ENCODE data around the gene SLC27A4.
A peak's percentile ranks its signal among the peaks of the same experiment; 100 is the strongest.
"Not testable (repeated sequence)": the region's sequence is repeated elsewhere in the genome, so short reads cannot be mapped to it uniquely, and the experiment has no call there.

The SLC27A4 gene

GRCh38 chr9:128324401-128324800 lies 15.9 kb upstream of the SLC27A4 start:
- DNase-seq (ENCODE audit: low spot score) = no peak

- no peak for DNase-seq (ENCODE audit: low spot score)
Observed at GRCh38 chr9:128325629-128326028, 14.7 kb upstream of the SLC27A4 start.

- DNase-seq (ENCODE audit: low spot score) = no peak
Observed at GRCh38 chr9:128333451-128333869, 6.9 kb upstream of the SLC27A4 start.

GRCh38 chr9:128335161-128335560 lies 5.2 kb upstream of the SLC27A4 start:
- no peak for DNase-seq (ENCODE audit: low spot score)

- no peak for DNase-seq (ENCODE audit: low spot score)
Observed at GRCh38 chr9:128335914-128336313, 4.4 kb upstream of the SLC27A4 start.

- no peak for DNase-seq (ENCODE audit: low spot score)
Observed at GRCh38 chr9:128337936-128338335, 2.4 kb upstream of the SLC27A4 start.

GRCh38 chr9:128338852-128339614 lies 1.3 kb upstream of the SLC27A4 start:
- DNase-seq (ENCODE audit: low spot score) = not testable (repeated sequence)

- peak; percentile 24 for DNase-seq (ENCODE audit: low spot score)
Observed at GRCh38 chr9:128340691-128341434, 536 bp downstream of the SLC27A4 start.

- DNase-seq (ENCODE audit: low spot score) = peak; percentile 80
Observed at GRCh38 chr9:128341435-128341849, 1.1 kb downstream of the SLC27A4 start.

GRCh38 chr9:128342971-128343680 lies 2.8 kb downstream of the SLC27A4 start:
- no peak for DNase-seq (ENCODE audit: low spot score)

- DNase-seq (ENCODE audit: low spot score) = no peak
Observed at GRCh38 chr9:128343855-128344254, 3.5 kb downstream of the SLC27A4 start.

- no peak for DNase-seq (ENCODE audit: low spot score)
Observed at GRCh38 chr9:128344931-128345605, 4.7 kb downstream of the SLC27A4 start.

- DNase-seq (ENCODE audit: low spot score) = no peak
Observed at GRCh38 chr9:128349125-128349524, 8.8 kb downstream of the SLC27A4 start.

- DNase-seq (ENCODE audit: low spot score) = no peak
Observed at GRCh38 chr9:128349772-128350171, 9.4 kb downstream of the SLC27A4 start.

GRCh38 chr9:128355451-128355850 lies 15.1 kb downstream of the SLC27A4 start:
- no peak for DNase-seq (ENCODE audit: low spot score)

GRCh38 chr9:128358090-128358489 lies 17.8 kb downstream of the SLC27A4 start:
- DNase-seq (ENCODE audit: low spot score) = no peak

- no peak for DNase-seq (ENCODE audit: low spot score)
Observed at GRCh38 chr9:128358861-128359260, 18.5 kb downstream of the SLC27A4 start.

GRCh38 chr9:128360826-128361225 lies 20.5 kb downstream of the SLC27A4 start:
- DNase-seq (ENCODE audit: low spot score) = no peak

GRCh38 chr9:128361296-128361985 lies 21.1 kb downstream of the SLC27A4 start:
- no peak for DNase-seq (ENCODE audit: low spot score)

GRCh38 chr9:128361986-128362646 lies 21.8 kb downstream of the SLC27A4 start:
- DNase-seq (ENCODE audit: low spot score) = peak; percentile 76

- DNase-seq (ENCODE audit: low spot score) = no peak
Observed at GRCh38 chr9:128362774-128363173, 22.4 kb downstream of the SLC27A4 start.
